ENCODE data around the gene PHAF1.
A peak's percentile ranks its signal among the peaks of the same experiment; 100 is the strongest.

PHAF1 gene

GRCh38 chr16:67165121-67166078 lies 55.7 kb downstream of the PHAF1 start:
- no peak for DNase-seq

- DNase-seq: no peak
Observed at GRCh38 chr16:67166110-67166547, 56.4 kb downstream of the PHAF1 start.

- no peak for DNase-seq
Observed at GRCh38 chr16:67166598-67167168, 56.9 kb downstream of the PHAF1 start.

GRCh38 chr16:67167588-67167987 lies 57.8 kb downstream of the PHAF1 start:
- no peak for DNase-seq

GRCh38 chr16:67169011-67169451 lies 59.3 kb downstream of the PHAF1 start:
- DNase-seq: no peak

GRCh38 chr16:67169642-67170167 lies 60.0 kb downstream of the PHAF1 start:
- no peak for DNase-seq

- DNase-seq: no peak
Observed at GRCh38 chr16:67170168-67170948, 60.6 kb downstream of the PHAF1 start, which contains the start of gene NOL3. Gene NOL3, plus strand, starts transcription at chr16:67170538.

- no peak for DNase-seq
Observed at GRCh38 chr16:67170949-67171649, 61.4 kb downstream of the PHAF1 start.

- DNase-seq: no peak
Observed at GRCh38 chr16:67173323-67173722, 63.6 kb downstream of the PHAF1 start.

- no peak for DNase-seq
Observed at GRCh38 chr16:67173808-67174705, 64.3 kb downstream of the PHAF1 start.

- DNase-seq: no peak
Observed at GRCh38 chr16:67174706-67175231, 65.0 kb downstream of the PHAF1 start.

GRCh38 chr16:67176662-67177061 lies 66.9 kb downstream of the PHAF1 start:
- DNase-seq: no peak

GRCh38 chr16:67177743-67178699 lies 68.3 kb downstream of the PHAF1 start:
- DNase-seq: peak; percentile 37

- DNase-seq: no peak
Observed at GRCh38 chr16:67179421-67180080, 69.8 kb downstream of the PHAF1 start.

GRCh38 chr16:67180166-67180565 lies 70.4 kb downstream of the PHAF1 start:
- no peak for DNase-seq

- DNase-seq: no peak
Observed at GRCh38 chr16:67181346-67181745, 71.6 kb downstream of the PHAF1 start.

- no peak for DNase-seq
Observed at GRCh38 chr16:67182288-67182687, 72.5 kb downstream of the PHAF1 start.

- no peak for DNase-seq
Observed at GRCh38 chr16:67183284-67183626, 73.5 kb downstream of the PHAF1 start.

Measured in NCI-H2081 treated with DMSO at 0.1 percent for 48 hours (cell line).